ENCODE results near the gene R3HCC1L. TPM values are rescaled to one million over a fixed set of nuclear protein-coding genes. Genes with fewer than 3 reads are reported as not detected.

Gene R3HCC1L
- total and polyA plus RNA-seq, 2 of the 4 experiments (the other 2 are of a cell fraction): 8.3 to 14.7 TPM

- Histone ChIP-seq H3K9me3 (ENCODE audit: control insufficient read depth, insufficient read depth, low read length) (0 out of 2 replicates have a peak, but pooled peaks cover 2% of the 10 kb centered on the region), H2BK5ac (ENCODE audit: low read depth, low read length, poor library complexity, severe bottlenecking) (no peak overlapping the region), H2BK120ac (ENCODE audit: low read depth, low read length) (no peak overlapping the region), H3K4me3 (ENCODE audit: insufficient read depth, low read depth, low read length) (no peak overlapping the region), H3K27me3 (ENCODE audit: control insufficient read depth, insufficient read depth, low read length) (no peaks in the 10 kb centered on the region), H3K4me1 (ENCODE audit: control insufficient read depth, insufficient read depth, low read length) (peaks cover 8% of the 10 kb centered on the region), H4K5ac (ENCODE audit: low read depth, low read length) (no peak overlapping the region), H2AK5ac (ENCODE audit: low read depth, low read length) (no peak overlapping the region), H4K20me1 (ENCODE audit: insufficient read depth, low read length) (peaks cover 16% of the 10 kb centered on the region), H3K36me3 (ENCODE audit: control insufficient read depth, insufficient read depth, low read length) (no peaks in the 10 kb centered on the region), H3K4ac (ENCODE audit: low read depth, low read length) (no peak overlapping the region), H4K8ac (ENCODE audit: low read depth in 2 of 2, low read length in 2 of 2) (no peak overlapping the region), H2BK15ac (ENCODE audit: low read depth, low read length) (no peak overlapping the region), H2AFZ (replicated peaks; ENCODE audit: low read length, poor library complexity) (no peak overlapping the region), H2BK20ac (ENCODE audit: low read depth, low read length) (no peak overlapping the region), H3K56ac (ENCODE audit: extremely low read depth, insufficient read depth, low read length) (no peak overlapping the region), H3K4me2 (ENCODE audit: low read depth, low read length) (no peak overlapping the region), H2AK9ac (replicated peaks; ENCODE audit: low read depth, low read length, poor library complexity) (no peak overlapping the region), H3K79me1 (ENCODE audit: low read depth in 1 of 2, low read length in 2 of 2) (peaks cover 21 to 44% of the 10 kb centered on the region in 2 experiments), H3K23ac (ENCODE audit: low read depth, low read length) (no peak overlapping the region), H4K91ac (ENCODE audit: insufficient read depth, low read depth, low read length) (no peak overlapping the region), H3K14ac (replicated peaks; ENCODE audit: low read depth, low read length) (no peak overlapping the region), H3K18ac (ENCODE audit: low read depth, low read length) (no peak overlapping the region), H3K9me1 (ENCODE audit: insufficient read depth, low read length) (peaks cover 7% of the 10 kb centered on the region; the same call in 1 of the 2 replicates), H3K9ac (ENCODE audit: low read depth, low read length) (no peak overlapping the region), H3K27ac (ENCODE audit: insufficient read depth, low read length) (no peak overlapping the region)
- intact Hi-C loops (cut with micrococcal nuclease): no loop called here
- dilution Hi-C loops (cut with HindIII; ENCODE audit: low sequenced_read_pairs, unreplicated experiment): no loop called here
- ATAC-seq (ENCODE audit: low read depth) (no peak), DNase-seq (no peak)
- in situ Hi-C loops (cut with MboI; ENCODE audit: low sequenced_read_pairs): no loop called here
- POLR2A ChIA-PET (ENCODE audit: unreplicated experiment): no interaction called here
- CTCF ChIA-PET: no interaction called here
- no TSS peak for BruUV-seq (replicated peaks)
- 100% methylated on average over 2 of the region's 2 CpGs; no CpG with 5 or more reads in 1 of the 2 experiments for WGBS, 2 experiments (ENCODE audit: extremely low coverage in 2 of 2, insufficient read length in 1 of 2)
- TF ChIP-seq BHLHE40 (IDR thresholded peaks at IDR 0.05; ENCODE audit: low read depth, low read length) (no peak), NFE2L2 (IDR thresholded peaks at IDR 0.05; ENCODE audit: low read depth, low read length) (no peak), RAD21 (IDR thresholded peaks at IDR 0.05; ENCODE audit: low read length) (no peak), RFX5 (IDR thresholded peaks at IDR 0.05; ENCODE audit: low read depth, low read length) (no peak), MXI1 (IDR thresholded peaks at IDR 0.05; ENCODE audit: borderline replicate concordance, low read depth, low read length) (no peak), POLR2A (IDR thresholded peaks at IDR 0.05; ENCODE audit: low read depth, low read length) (no peak), ELK1 (IDR thresholded peaks at IDR 0.05; ENCODE audit: borderline replicate concordance, low read depth, low read length) (no peak), CHD1 (IDR thresholded peaks at IDR 0.05; ENCODE audit: low read depth, low read length) (no peak), SMC3 (IDR thresholded peaks at IDR 0.05; ENCODE audit: low read depth, low read length) (no peak), RCOR1 (IDR thresholded peaks at IDR 0.05; ENCODE audit: insufficient replicate concordance, low read length) (no peak), CTCF (conservative IDR thresholded peaks at IDR 0.05; ENCODE audit: low read depth, low read length) (no peak), MAZ (IDR thresholded peaks at IDR 0.05; ENCODE audit: borderline replicate concordance, low read depth, low read length) (no peak), USF2 (IDR thresholded peaks at IDR 0.05; ENCODE audit: low read depth, low read length) (no peak), FOS (IDR thresholded peaks at IDR 0.05; ENCODE audit: low read depth, low read length) (no peak)
Observed at GRCh38 chr10:98144985-98145384, 10.5 kb downstream of the R3HCC1L start.
